Nephron (organoid): ENCODE results near the gene DLG4.

Experiments
- H3K27ac Mint-ChIP-seq, 3 experiments: 2 replicates each; pipeline ENCODE4 v1.8.0; 2020; ENCODE audit warnings: mixed read lengths in 3 of 3, mild to moderate bottlenecking in 2 of 3, moderate library complexity in 1 of 3
- H3K27me3 Mint-ChIP-seq: 2 replicates; pipeline ENCODE4 v1.8.0; 2021; ENCODE audit warnings: low read depth, mild to moderate bottlenecking, moderate library complexity, mixed read lengths
- H3K36me3 Mint-ChIP-seq: 2 replicates; pipeline ENCODE4 v1.8.0; 2020; ENCODE audit warnings: low read depth, mixed read lengths
- H3K4me1 Mint-ChIP-seq: 2 replicates; pipeline ENCODE4 v1.8.0; 2020; ENCODE audit warnings: mixed read lengths
- H3K4me3 Mint-ChIP-seq, 3 experiments: 2 replicates each; pipeline ENCODE4 v1.8.0; 2020; ENCODE audit warnings: mild to moderate bottlenecking in 3 of 3, mixed read lengths in 3 of 3, moderate library complexity in 2 of 3
- H3K9me3 Mint-ChIP-seq: 2 replicates; pipeline ENCODE4 v1.8.0; 2020; ENCODE audit warnings: mixed read lengths
- CTCF ChIP-seq, 3 experiments: fragments of 200-600 bp; sonication (generic); IDR thresholded peaks; one replicate each; pipeline ENCODE4 v1.5.0; 2021; ENCODE audit warnings: antibody characterized with exemption in 3 of 3; ENCODE audit not compliant: unreplicated experiment in 3 of 3

DLG4 gene

GRCh38 chr17:7235693-7236665 is 16.3 kb upstream of the DLG4 start:
- peaks cover 50% of the 10 kb centered on the region for H3K4me1 Mint-ChIP-seq
- no peaks in the 10 kb centered on the region for H3K9me3 Mint-ChIP-seq
- H3K27ac Mint-ChIP-seq, result peak overlapping the region; percentile 62 to 99 (median 99)
- no peak for TF ChIP-seq CTCF (IDR thresholded peaks at IDR 0.05; ENCODE audit: unreplicated experiment in 3 of 3)
- peak overlapping the region; percentile 96 to 100 (median 96) for H3K4me3 Mint-ChIP-seq
- H3K27me3 Mint-ChIP-seq, result no peaks in the 10 kb centered on the region
- H3K36me3 Mint-ChIP-seq, result peaks cover 47% of the 10 kb centered on the region

DNA sequence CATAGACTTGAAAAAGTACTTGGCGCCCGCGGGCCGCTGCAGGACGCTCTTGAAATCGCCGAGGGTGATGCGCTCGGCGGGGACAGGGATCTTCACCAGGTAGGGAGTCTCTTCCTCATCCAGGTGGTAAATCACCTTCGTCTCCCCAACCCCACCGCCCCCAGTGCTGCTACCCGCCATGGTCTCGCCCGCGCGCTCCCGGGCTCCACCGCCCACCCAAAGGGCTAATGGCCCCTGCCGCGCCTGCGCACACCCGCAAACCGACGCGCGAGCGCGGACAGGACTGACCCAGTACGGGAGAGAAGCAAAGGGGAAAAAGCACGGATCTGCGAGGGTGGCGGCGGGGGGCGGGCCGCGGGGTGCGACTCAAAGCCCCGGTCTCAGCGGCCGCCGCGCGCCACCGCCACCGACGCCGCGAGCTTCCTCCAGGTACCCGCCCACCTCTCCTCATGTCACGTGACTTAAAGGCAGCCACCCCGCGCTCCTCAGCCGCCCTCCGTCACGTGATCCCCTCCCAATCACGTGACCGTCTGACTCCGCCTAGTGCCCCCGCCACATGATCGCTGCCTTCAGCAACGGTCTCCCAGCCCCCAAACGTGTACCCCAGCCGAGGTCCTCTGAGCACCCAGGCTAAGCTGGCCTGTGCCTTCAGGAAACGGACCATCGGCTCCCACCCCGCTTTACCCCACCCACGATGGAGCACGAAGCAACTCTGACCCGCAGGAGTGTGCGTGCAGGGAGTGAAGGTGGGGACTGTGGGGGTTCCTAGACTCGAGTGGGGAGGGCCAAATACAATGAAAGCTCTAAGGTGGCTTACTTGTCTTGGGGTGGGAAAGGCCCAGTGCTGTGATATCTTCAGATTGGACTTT is 14.7 kb upstream of the DLG4 start, which contains the start of gene DVL2:
DVL2 (minus strand) TSS at position 435 of the 869 bp plus-strand sequence; CDS start at position 180, 255 bp downstream.
- Mint-ChIP-seq H3K4me3 (peak within 1 kb of the TSS; percentile 96 to 100 (median 96)), H3K4me1 (peaks cover 35% of the 10 kb centered on the region), H3K27ac (peak within 1 kb of the TSS; percentile 96 to 99 (median 98)), H3K9me3 (no peaks in the 10 kb centered on the region), H3K27me3 (no peaks in the 10 kb centered on the region), H3K36me3 (peaks cover 48% of the 10 kb centered on the region)
- no peak for TF ChIP-seq CTCF (IDR thresholded peaks at IDR 0.05; ENCODE audit: unreplicated experiment in 3 of 3)

GRCh38 chr17:7233701-7234082 is 14.1 kb upstream of the DLG4 start:
- no peak for TF ChIP-seq CTCF (IDR thresholded peaks at IDR 0.05; ENCODE audit: unreplicated experiment in 3 of 3)
- Mint-ChIP-seq H3K27me3 (no peaks in the 10 kb centered on the region), H3K27ac (peak overlapping the region; percentile 96 to 99 (median 98)), H3K9me3 (no peaks in the 10 kb centered on the region), H3K4me1 (peaks cover 35% of the 10 kb centered on the region), H3K4me3 (peak overlapping the region; percentile 96 to 100 (median 96)), H3K36me3 (peaks cover 55% of the 10 kb centered on the region)

GRCh38 chr17:7232114-7232513 is 12.5 kb upstream of the DLG4 start:
- peak overlapping the region; percentile 53 to 100 (median 68) for H3K4me3 Mint-ChIP-seq
- peaks cover 64% of the 10 kb centered on the region for H3K36me3 Mint-ChIP-seq
- peak overlapping the region in 2 of 3 experiments; percentile 23 to 25 for H3K27ac Mint-ChIP-seq
- H3K9me3 Mint-ChIP-seq, result no peaks in the 10 kb centered on the region
- H3K4me1 Mint-ChIP-seq, result peaks cover 31% of the 10 kb centered on the region
- no peaks in the 10 kb centered on the region for H3K27me3 Mint-ChIP-seq
- TF ChIP-seq CTCF (IDR thresholded peaks at IDR 0.05; ENCODE audit: unreplicated experiment in 3 of 3), result no peak

GRCh38 chr17:7229504-7229903 is 9.9 kb upstream of the DLG4 start:
- H3K4me3 Mint-ChIP-seq, result peak overlapping the region in 2 of 3 experiments; percentile 40 to 59
- H3K9me3 Mint-ChIP-seq, result no peaks in the 10 kb centered on the region
- no peak overlapping the region for H3K27ac Mint-ChIP-seq

More at GRCh38 chr17:7229504-7229903, 9.9 kb upstream of the DLG4 start:
- Mint-ChIP-seq H3K4me1 (peaks cover 20% of the 10 kb centered on the region), H3K27me3 (no peaks in the 10 kb centered on the region), H3K36me3 (peaks cover 41% of the 10 kb centered on the region)
- TF ChIP-seq CTCF (IDR thresholded peaks at IDR 0.05; ENCODE audit: unreplicated experiment in 3 of 3), result no peak
